Ovary (tissue), 3 donors: ENCODE results near the gene TADA2B.

Experiments
- EP300 ChIP-seq: sonication (generic); formaldehyde crosslinking; IDR thresholded peaks from one replicate; pipeline ENCODE4 v1.6.1; 2017; ENCODE audit warnings: antibody characterized with exemption
- TF ChIP-seq, protein P1 (sequence below), 3 donors: fragments of 450-650 bp in 2 of 3; fragments of 200-600 bp in 1 of 3; IDR thresholded peaks; one replicate each; pipeline versions ENCODE4 v1.5.1 to v1.8.0; 2016 to 2022; ENCODE audit warnings: antibody characterized with exemption in 3 of 3, mild to moderate bottlenecking in 1 of 3
- donor health status: DM: no; HTN: no; CAD: no.

DNA sequence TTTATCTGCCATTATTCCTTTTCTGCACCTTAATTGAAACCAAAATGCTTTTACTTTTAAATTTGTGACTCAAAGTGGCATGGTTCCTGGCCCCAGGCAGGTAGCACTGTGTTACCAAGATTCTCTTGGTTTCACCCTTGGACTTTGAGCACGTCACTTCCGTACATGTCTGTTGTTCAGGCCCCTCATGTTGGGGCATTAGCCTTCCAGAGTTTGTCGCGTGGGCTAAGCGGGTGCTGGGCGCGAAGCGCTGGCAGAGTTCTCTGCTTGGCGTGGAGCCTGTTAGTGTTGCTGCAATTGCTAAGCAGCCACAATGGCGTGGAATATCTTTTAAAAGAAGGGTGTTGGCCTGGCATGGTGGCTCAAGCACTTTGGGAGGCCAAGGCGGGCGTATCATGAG, 14.0 kb upstream of the TADA2B start:
- TF ChIP-seq, protein P1, sequence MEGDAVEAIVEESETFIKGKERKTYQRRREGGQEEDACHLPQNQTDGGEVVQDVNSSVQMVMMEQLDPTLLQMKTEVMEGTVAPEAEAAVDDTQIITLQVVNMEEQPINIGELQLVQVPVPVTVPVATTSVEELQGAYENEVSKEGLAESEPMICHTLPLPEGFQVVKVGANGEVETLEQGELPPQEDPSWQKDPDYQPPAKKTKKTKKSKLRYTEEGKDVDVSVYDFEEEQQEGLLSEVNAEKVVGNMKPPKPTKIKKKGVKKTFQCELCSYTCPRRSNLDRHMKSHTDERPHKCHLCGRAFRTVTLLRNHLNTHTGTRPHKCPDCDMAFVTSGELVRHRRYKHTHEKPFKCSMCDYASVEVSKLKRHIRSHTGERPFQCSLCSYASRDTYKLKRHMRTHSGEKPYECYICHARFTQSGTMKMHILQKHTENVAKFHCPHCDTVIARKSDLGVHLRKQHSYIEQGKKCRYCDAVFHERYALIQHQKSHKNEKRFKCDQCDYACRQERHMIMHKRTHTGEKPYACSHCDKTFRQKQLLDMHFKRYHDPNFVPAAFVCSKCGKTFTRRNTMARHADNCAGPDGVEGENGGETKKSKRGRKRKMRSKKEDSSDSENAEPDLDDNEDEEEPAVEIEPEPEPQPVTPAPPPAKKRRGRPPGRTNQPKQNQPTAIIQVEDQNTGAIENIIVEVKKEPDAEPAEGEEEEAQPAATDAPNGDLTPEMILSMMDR (IDR thresholded peaks at IDR 0.05): no peak
- no peak for TF ChIP-seq EP300
